GM15510 (cell line): ENCODE measurements around the gene RASGRP2.

Source experiments
- POLR2A ChIP-seq: IDR thresholded peaks from 3 replicates; pipeline ENCODE4 v1.6.1; 2011; ENCODE audit warnings: borderline replicate concordance; ENCODE audit not compliant: insufficient read length; ENCODE audit errors: extremely low read depth

The RASGRP2 gene

GRCh38 chr11:64715110-64715509, 28.8 kb downstream of the RASGRP2 start:
- TF ChIP-seq POLR2A = no peak

- no peak for TF ChIP-seq POLR2A
These were observed 29.3 kb downstream of the RASGRP2 start for GRCh38 chr11:64714666-64715065.

- no peak for TF ChIP-seq POLR2A
These were observed 30.1 kb downstream of the RASGRP2 start for GRCh38 chr11:64713781-64714363.

DNA sequence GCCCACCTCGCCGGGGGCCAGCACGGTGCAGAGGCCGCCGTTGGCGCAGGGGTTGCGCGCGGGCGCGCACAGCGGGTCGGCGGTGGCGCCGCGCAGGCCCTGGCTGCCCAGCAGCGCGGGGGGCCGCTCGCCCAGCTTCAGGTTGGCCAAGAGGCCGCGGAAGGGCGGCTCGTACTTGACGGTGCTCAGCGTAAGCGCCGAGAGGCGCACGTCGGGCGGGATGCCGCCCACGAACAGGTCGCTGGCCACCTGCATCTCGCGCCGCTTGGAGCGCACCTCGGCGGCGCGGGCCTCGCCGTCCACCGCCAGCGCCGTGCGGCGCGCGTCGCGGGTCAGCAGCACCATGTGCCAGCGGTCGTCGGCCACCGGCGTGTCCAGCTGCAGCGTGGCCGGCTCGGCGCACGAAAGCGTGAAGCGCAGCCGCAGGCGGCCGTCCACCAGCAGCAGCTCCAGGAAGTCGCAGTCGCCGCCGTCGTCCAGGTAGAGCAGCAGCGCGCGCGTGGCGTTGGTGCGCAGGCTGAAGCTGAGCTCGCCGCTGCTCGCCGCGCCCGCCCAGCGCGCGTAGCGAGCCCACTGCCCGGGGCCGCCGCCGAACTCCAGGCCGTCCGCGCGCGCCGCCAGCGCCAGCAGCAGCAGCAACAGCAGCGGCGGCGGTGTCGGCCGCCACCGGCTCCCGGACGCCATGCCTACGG, 30.8 kb downstream of the RASGRP2 start:
- TF ChIP-seq POLR2A = no peak

- TF ChIP-seq POLR2A = no peak
These were observed 31.4 kb downstream of the RASGRP2 start for GRCh38 chr11:64712430-64713015.

DNA sequence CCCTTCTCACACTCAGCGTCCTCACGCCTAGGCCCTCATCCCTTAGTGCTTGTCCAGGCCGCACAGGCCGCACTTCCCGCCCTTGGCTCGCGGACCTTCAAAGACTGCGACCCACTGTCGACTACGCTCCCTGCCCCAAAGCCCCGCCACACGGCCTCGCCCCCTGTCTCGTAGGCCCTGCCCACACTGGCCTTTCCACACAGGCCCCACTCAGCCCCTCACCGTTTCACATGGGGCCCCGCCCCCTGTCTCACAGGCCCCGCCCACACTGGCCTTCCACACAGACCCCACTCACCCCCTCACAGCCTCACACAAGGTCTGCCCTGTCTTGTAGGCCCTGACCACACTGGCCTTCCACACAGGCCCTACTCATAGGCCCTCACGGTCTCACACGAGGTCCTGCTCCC, 32.0 kb downstream of the RASGRP2 start:
- no peak for TF ChIP-seq POLR2A

DNA sequence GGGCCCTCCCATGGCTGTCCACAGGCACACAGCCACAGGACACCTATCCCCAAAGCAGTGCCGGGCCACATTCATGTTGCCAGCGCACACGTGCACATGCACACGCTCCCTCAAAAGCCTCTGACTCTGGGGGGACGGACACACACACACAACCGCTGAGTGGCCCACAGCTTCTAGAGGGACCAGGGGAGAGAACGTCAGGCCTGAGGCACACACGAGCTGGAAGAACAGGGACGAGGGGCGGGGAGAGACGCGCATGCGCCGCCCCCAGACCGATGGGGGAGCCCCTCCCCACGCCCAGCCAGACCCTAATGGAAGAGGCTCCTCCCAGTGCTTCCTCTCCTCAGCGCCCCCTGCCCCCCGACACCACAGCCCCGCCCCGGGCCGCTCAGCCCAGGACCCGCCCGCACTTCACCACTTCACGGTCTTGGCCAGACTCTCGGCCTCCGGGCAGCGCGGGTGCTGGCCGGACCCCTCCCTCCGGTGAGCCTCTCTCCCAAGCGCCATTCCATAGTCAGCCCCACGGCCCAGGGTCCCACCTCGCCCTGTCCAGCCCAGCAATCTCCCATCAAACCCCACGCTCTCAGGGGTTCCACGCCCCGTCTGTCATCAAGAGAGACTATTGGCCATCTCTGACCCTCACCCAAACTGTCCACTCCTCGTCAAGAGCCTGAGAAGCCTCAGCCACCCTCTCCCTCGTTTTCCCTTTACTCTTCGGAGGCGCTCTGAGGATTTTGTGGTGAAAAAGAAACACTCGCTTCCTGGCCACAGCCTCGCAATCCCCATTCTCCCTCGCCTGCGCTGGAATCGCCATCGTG, 32.6 kb downstream of the RASGRP2 start:
- TF ChIP-seq POLR2A = no peak

DNA sequence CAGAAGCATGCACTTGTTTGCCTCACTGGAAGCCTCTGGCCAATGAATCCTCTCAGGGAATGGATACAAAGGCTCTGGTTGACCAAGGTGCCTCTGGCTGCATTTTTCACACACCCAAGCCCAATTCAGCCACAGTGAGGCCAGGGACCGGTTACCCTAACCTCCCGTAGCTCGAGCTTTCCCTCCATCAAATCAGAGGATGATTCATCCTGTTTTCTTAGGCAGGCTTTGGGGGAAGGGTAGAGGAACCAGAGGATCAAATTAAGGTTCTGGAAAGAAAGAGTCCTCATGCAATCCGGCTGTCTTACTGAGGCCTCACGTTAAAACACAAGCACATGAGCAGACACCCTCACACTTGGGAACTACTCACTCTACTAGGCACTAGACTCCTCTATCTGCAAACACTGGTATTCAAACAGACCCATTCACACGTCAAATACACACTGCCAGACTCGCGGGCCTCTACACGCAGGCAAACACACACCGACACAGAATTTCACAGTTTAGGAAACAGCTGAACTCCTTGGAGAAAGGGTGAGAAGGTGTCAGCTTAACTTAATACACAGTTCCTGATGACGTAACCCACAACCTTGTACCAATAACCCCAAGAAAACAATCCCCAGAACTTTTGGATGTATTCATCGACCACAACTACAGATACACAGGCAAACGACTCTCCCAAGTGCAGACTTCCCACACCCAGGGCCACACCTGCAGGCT, 33.4 kb downstream of the RASGRP2 start:
- TF ChIP-seq POLR2A = no peak

DNA sequence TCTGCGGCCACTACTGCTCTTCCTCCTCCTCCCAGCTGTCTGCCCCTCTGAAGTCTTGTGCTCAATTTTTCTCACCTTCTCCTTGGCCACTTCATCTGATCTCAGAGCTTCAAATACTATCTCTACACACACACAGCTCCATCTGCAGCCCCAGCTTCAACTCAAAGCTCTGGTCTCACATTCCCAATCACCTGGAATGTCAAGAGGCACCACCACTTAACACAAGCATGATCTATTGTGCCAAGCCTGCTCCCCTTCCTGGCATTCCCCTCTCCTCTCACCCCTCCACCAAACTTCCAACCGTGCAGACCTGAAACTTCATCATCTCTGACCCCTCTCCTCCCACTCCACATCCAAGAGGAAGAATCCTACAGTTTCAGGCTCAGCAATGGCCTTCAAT, 38.4 kb downstream of the RASGRP2 start:
- TF ChIP-seq POLR2A = no peak

DNA sequence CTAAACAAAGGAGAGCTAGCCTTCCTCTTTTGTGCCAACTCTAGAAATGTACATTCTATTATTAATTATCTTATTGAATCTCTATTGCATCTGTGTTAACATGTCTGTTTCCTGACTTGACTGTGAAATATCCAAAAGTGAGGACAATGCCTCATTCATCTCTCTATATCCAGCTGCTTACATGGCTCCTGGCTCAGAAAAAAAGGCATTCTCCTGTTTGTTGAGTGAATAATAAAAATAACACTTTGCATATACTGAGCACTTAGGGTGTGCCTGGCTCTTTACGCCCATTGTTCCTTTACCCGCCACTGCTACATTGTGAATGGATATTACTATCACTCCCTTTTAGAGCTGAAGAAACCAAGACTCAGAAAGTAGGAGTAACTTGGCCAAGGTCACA, 40.9 kb downstream of the RASGRP2 start:
- TF ChIP-seq POLR2A = no peak

- TF ChIP-seq POLR2A = no peak
These were observed 45.5 kb downstream of the RASGRP2 start for GRCh38 chr11:64698427-64698826.

DNA sequence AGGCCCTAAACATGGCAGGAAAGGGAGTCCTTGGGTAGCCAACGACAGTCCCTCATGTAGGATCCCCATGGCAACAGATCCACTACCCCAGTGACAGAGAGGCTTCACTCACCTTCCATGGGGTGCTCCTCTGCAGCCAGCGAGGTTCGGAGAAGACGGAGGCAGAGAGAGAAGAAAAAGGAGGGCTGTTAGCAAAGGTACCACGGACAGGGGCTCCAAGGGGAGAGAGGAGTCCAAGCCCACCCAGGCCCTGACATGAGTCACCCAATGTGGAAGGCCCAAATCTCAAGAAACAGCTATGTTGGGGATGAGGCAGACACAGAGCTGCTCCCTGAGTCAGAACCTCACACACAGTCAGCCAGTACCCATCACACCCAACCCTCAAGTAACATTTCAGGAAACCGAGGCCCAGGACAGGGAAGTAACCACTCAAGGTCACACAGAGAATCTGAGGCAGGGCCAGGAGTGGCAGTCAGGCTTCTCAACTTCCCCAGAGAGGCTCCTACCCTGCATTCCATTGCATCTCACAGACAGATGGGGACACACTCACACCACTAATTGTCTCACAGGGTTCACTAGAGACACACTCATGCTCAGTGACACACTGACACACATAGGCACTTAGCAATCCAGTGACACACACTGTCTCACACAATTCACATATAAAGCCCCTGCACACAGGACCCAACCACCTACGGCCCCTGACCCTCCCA, 46.1 kb downstream of the RASGRP2 start:
- no peak for TF ChIP-seq POLR2A

DNA sequence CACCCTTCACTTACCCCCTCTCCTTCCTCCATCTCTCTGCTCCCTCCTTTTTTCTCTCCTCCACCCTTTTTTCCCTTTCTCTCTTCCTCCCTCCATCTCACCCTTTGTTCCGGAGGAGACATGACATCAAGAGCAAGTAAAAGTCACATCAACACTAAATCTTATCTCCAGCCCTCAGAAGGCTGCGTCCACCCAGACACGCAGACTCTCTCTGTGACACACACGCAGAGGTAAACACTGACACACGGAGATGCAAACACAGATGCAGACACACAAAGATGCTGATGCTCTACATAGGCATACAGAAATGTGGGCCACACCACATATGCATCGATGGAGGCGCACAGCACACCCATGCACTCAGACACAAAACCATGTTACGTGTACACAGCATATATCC, 47.9 kb downstream of the RASGRP2 start:
- TF ChIP-seq POLR2A = no peak

DNA sequence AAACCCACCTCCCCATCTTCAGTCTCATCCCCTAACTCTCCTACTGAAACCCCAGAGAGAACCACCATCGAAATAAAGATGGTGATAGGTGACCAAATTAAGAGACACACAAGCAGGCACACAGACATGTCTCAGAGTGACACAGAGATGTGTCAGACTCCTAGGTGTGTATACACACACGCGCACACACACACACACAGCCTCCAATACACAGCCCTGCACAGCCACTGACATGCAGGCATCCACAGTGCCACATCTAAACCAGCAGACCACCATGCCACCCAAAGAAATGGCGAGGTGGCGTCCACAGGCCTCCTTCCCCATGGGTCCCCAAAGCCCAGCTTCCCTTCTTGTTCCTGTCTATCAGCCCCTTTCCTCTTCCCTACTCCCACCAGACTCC, 48.4 kb downstream of the RASGRP2 start:
- TF ChIP-seq POLR2A = no peak

- no peak for TF ChIP-seq POLR2A
These were observed 49.0 kb downstream of the RASGRP2 start for GRCh38 chr11:64694821-64695365.
